H1 (cell line): ENCODE measurements around the gene CD58. TPM values are rescaled to one million over a fixed set of nuclear protein-coding genes. Genes with fewer than 3 reads are reported as not detected.
"Not testable (repeated sequence)": the region's sequence is repeated elsewhere in the genome, so short reads cannot be mapped to it uniquely, and the experiment has no call there.

ENCODE experiments used
- CTCF ChIA-PET: fragments of 300-600 bp; sonication (Branson Sonifier 250); formaldehyde crosslinking; loops from one replicate; lab custom pipeline; 2021; ENCODE audit not compliant: partially characterized antibody; lab: Charles Lee
- POLR2A ChIA-PET: fragments of 300-600 bp; sonication (Branson Sonifier 250); formaldehyde crosslinking; loops from one replicate; lab custom pipeline; 2021; ENCODE audit warnings: inconsistent platforms; ENCODE audit not compliant: partially characterized antibody; lab: Charles Lee
- DNase-seq, 2 experiments: peaks; one replicate each; pipeline versions ENCODE4 v3.0.0 to v3.0.0-alpha.2; 2010 to 2022; ENCODE audit warnings: low spot score in 2 of 2, low read depth in 1 of 2, mixed read lengths in 1 of 2
- FAIRE-seq: peaks from 2 replicates; lab custom pipeline; 2011; peaks lifted over from hg19 to GRCh38; lab: Jason Lieb, UNC
- H2AFZ ChIP-seq: 2 replicates; pipeline ENCODE4 v1.8.1; 2012; ENCODE audit warnings: low read length, inconsistent platforms
- H2AK5ac ChIP-seq: 2 replicates; pipeline ENCODE4 v1.6.1; 2013; ENCODE audit warnings: low read depth, low read length
- H2BK120ac ChIP-seq: replicated peaks from 2 replicates; pipeline ENCODE3; 2013; ENCODE audit warnings: low read depth, low read length, inconsistent platforms
- H2BK12ac ChIP-seq: 2 replicates; pipeline ENCODE4 v1.6.1; 2013; ENCODE audit warnings: low read depth, low read length
- H2BK15ac ChIP-seq: 2 replicates; pipeline ENCODE4 v1.6.1; 2013; ENCODE audit warnings: low read length
- H2BK20ac ChIP-seq: 2 replicates; pipeline ENCODE4 v1.6.1; 2013; ENCODE audit warnings: low read length
- H2BK5ac ChIP-seq: 2 replicates; pipeline ENCODE4 v1.6.1; 2013; ENCODE audit warnings: low read depth, low read length
- H3K14ac ChIP-seq: 2 replicates; pipeline ENCODE4 v1.6.1; 2013; ENCODE audit warnings: inconsistent platforms; ENCODE audit not compliant: insufficient read length
- H3K18ac ChIP-seq: 2 replicates; pipeline ENCODE4 v1.6.1; 2013; ENCODE audit warnings: low read length; ENCODE audit errors: extremely low read depth
- H3K23ac ChIP-seq: 2 replicates; pipeline ENCODE4 v1.6.1; 2013; ENCODE audit warnings: inconsistent platforms; ENCODE audit not compliant: insufficient read length
- H3K23me2 ChIP-seq: 2 replicates; pipeline ENCODE4 v1.6.1; 2013; ENCODE audit warnings: low read depth, low read length
- H3K27ac ChIP-seq: 2 replicates; pipeline ENCODE4 v1.6.1; 2011; ENCODE audit warnings: low read depth, low read length, inconsistent platforms
- H3K27me3 ChIP-seq, 4 experiments: replicated peaks in 1 of 4; 1 replicate in 1 of 4; 2 replicates in 3 of 4; pipeline versions ENCODE4 v1.6.1 to v1.8.1; 2011 to 2013; ENCODE audit warnings: low read length in 3 of 4, mild to moderate bottlenecking in 3 of 4, inconsistent platforms in 2 of 4, mixed read lengths in 2 of 4, moderate library complexity in 1 of 4; ENCODE audit not compliant: control insufficient read depth in 3 of 4, insufficient read depth in 3 of 4; ENCODE audit errors: extremely low read depth in 1 of 4
- H3K36me3 ChIP-seq, 4 experiments: 2 replicates each; pipeline versions ENCODE4 v1.6.1 to v1.8.1; 2011 to 2013; ENCODE audit warnings: mild to moderate bottlenecking in 4 of 4, low read length in 3 of 4, moderate library complexity in 2 of 4, control low read depth in 1 of 4, inconsistent platforms in 1 of 4; ENCODE audit not compliant: insufficient read depth in 4 of 4, control insufficient read depth in 2 of 4
- H3K4ac ChIP-seq: replicated peaks from 2 replicates; pipeline ENCODE3; 2013; ENCODE audit warnings: low read length, low read depth, mixed read lengths, inconsistent platforms; ENCODE audit not compliant: insufficient read length
- H3K4me1 ChIP-seq, 4 experiments: replicated peaks in 1 of 4; 1 replicate in 1 of 4; 2 replicates in 3 of 4; pipeline versions ENCODE4 v1.6.1 to v1.8.1; 2011 to 2013; ENCODE audit warnings: low read length in 3 of 4, inconsistent platforms in 2 of 4, mixed read lengths in 1 of 4; ENCODE audit not compliant: insufficient read depth in 4 of 4, control insufficient read depth in 3 of 4
- H3K4me2 ChIP-seq, 2 experiments: 2 replicates each; pipeline versions ENCODE4 v1.6.1 to v1.8.1; 2011 to 2013; ENCODE audit warnings: low read depth in 2 of 2, low read length in 2 of 2, control low read depth in 1 of 2, inconsistent platforms in 1 of 2, mild to moderate bottlenecking in 1 of 2; ENCODE audit not compliant: insufficient read depth in 1 of 2
- H3K4me3 ChIP-seq, 4 experiments: fragments of 200-600, 300-600 bp in 1 of 4; sonication (generic), shearing (Covaris generic), sonication (Bioruptor Twin) in 1 of 4; 2 replicates each; pipeline versions ENCODE4 v1.5.1 to v1.8.1; 2011 to 2016; ENCODE audit warnings: low read length in 4 of 4, low read depth in 3 of 4, control low read depth in 2 of 4, inconsistent platforms in 2 of 4, mild to moderate bottlenecking in 2 of 4, mixed read lengths in 1 of 4, moderate library complexity in 1 of 4; ENCODE audit not compliant: insufficient read depth in 2 of 4; ENCODE audit errors: extremely low read depth in 1 of 4
- H3K56ac ChIP-seq: replicated peaks from 2 replicates; pipeline ENCODE3; 2013; ENCODE audit warnings: low read depth, mild to moderate bottlenecking, mixed read lengths, low read length, inconsistent platforms; ENCODE audit not compliant: insufficient read length
- H3K79me1 ChIP-seq: 2 replicates; pipeline ENCODE4 v1.6.1; 2013; ENCODE audit warnings: low read depth, low read length, control low read depth
- H3K79me2 ChIP-seq, 2 experiments: 2 replicates each; pipeline versions ENCODE4 v1.6.1 to v1.8.1; 2012 to 2013; ENCODE audit warnings: low read length in 2 of 2, mild to moderate bottlenecking in 2 of 2, inconsistent platforms in 1 of 2; ENCODE audit not compliant: insufficient read depth in 2 of 2, control insufficient read depth in 1 of 2
- H3K9ac ChIP-seq, 4 experiments: replicated peaks in 1 of 4; 1 replicate in 1 of 4; 2 replicates in 3 of 4; pipeline versions ENCODE4 v1.6.1 to v1.8.1; 2011 to 2013; ENCODE audit warnings: low read depth in 3 of 4, low read length in 3 of 4, control low read depth in 2 of 4, mild to moderate bottlenecking in 2 of 4, moderate library complexity in 2 of 4, inconsistent platforms in 1 of 4; ENCODE audit errors: extremely low read depth in 1 of 4
- H3K9me3 ChIP-seq, 2 experiments: 2 replicates each; pipeline versions ENCODE4 v1.6.1 to v1.8.1; 2012 to 2013; ENCODE audit warnings: mild to moderate bottlenecking in 2 of 2, moderate library complexity in 2 of 2, control low read depth in 1 of 2, inconsistent platforms in 1 of 2, low read depth in 1 of 2, low read length in 1 of 2, mixed read lengths in 1 of 2; ENCODE audit not compliant: insufficient read depth in 2 of 2
- H4K20me1 ChIP-seq, 2 experiments: replicated peaks in 1 of 2; 2 replicates each; pipeline versions ENCODE3 to v1.8.1; 2011 to 2013; ENCODE audit warnings: inconsistent platforms in 2 of 2, low read length in 2 of 2, mild to moderate bottlenecking in 1 of 2; ENCODE audit not compliant: insufficient read depth in 2 of 2, control insufficient read depth in 1 of 2
- H4K5ac ChIP-seq: 2 replicates; pipeline ENCODE4 v1.6.1; 2013; ENCODE audit warnings: low read length, low read depth, mixed read lengths, inconsistent platforms; ENCODE audit not compliant: insufficient read length
- H4K8ac ChIP-seq: 2 replicates; pipeline ENCODE4 v1.8.0; 2013; ENCODE audit warnings: mild to moderate bottlenecking, moderate library complexity, low read length, inconsistent platforms; ENCODE audit not compliant: insufficient read depth; ENCODE audit errors: extremely low read depth
- H4K91ac ChIP-seq: replicated peaks from 2 replicates; pipeline ENCODE3; 2013; ENCODE audit warnings: low read length, mixed read lengths, inconsistent platforms; ENCODE audit not compliant: insufficient read length
- WGBS, 2 experiments: shearing (Covaris generic) in 1 of 2; methylation state at CpG; one replicate each; pipeline versions ENCODE4 v1.1.6 to v1.1.7; 2013 to 2015; ENCODE audit warnings: low lambda C conversion rate in 2 of 2, mixed read lengths in 2 of 2, inconsistent platforms in 1 of 2, low coverage in 1 of 2, missing lambda C conversion rate in 1 of 2; ENCODE audit not compliant: insufficient replicate concordance in 2 of 2, insufficient coverage in 1 of 2, insufficient read length in 1 of 2; ENCODE audit errors: extremely low coverage in 1 of 2, missing lambda C conversion rate in 1 of 2; 5-methylcytosine and 5-hydroxymethylcytosine counted together
- polyA plus RNA-seq, 7 experiments: library from polyadenylated mRNA; depleted of rRNA in 3 of 7; stranded (reverse) in 5 of 7; unstranded in 2 of 7; fragments of >200 nt in 5 of 7; fragments of 200-250 nt in 2 of 7; gene quantifications; 1 replicate in 5 of 7; 2 replicates in 1 of 7; 4 replicates in 1 of 7; pipeline versions ENCODE4 v1.2.1 to v1.2.3, GENCODE V29; 2011 to 2013; ENCODE audit warnings: missing spikeins in 2 of 7, mixed read lengths in 2 of 7
- total RNA-seq: library from RNA; stranded (reverse); fragmentation: NEBNext Ultra II Directional; extraction: Animal tissue kit (Norgen Biotek cat#: 25700); gene quantifications from 2 replicates; pipeline ENCODE4 v1.2.1, GENCODE V29; 2021

Gene CD58
- total and polyA plus RNA-seq, 2 of the 8 experiments (the other 6 are each of a cell fraction or from before 2014, with no cell fraction given): 5.3 to 5.5 TPM

GRCh38 chr1:116604408-116604807 is 33.6 kb upstream of the CD58 start:
- H2BK5ac ChIP-seq, H3K9me3 ChIP-seq, H3K4me1 ChIP-seq, H2BK120ac ChIP-seq, H3K14ac ChIP-seq, DNase-seq, H3K18ac ChIP-seq, POLR2A ChIA-PET, H2AK5ac ChIP-seq, H3K79me1 ChIP-seq, H3K9ac ChIP-seq, H2BK12ac ChIP-seq, H4K91ac ChIP-seq, H2BK15ac ChIP-seq, H3K27ac ChIP-seq, H4K20me1 ChIP-seq, H3K27me3 ChIP-seq, H2BK20ac ChIP-seq, H3K4me2 ChIP-seq, H2AFZ ChIP-seq, H4K8ac ChIP-seq, H3K23me2 ChIP-seq, H3K36me3 ChIP-seq, H3K56ac ChIP-seq, H3K4me3 ChIP-seq, H3K4ac ChIP-seq, H4K5ac ChIP-seq, FAIRE-seq, H3K23ac ChIP-seq, H3K79me2 ChIP-seq: not testable (repeated sequence)
- CTCF ChIA-PET: interaction anchor here (1.5 kb wide), 1 partner anchor 9 kb away, joined by 5 read pairs; no protein-coding TSS in a partner anchor
- 81% methylated on average over 6 of the region's 6 CpGs; no CpG with 5 or more reads in 1 of the 2 experiments for WGBS, 2 experiments

GRCh38 chr1:116603646-116604045 is 32.8 kb upstream of the CD58 start:
- H3K79me2 ChIP-seq, H3K9ac ChIP-seq, H3K56ac ChIP-seq, DNase-seq, H3K79me1 ChIP-seq, FAIRE-seq, H3K23me2 ChIP-seq, H3K4ac ChIP-seq, H3K36me3 ChIP-seq, H3K18ac ChIP-seq, H4K8ac ChIP-seq, H2BK15ac ChIP-seq, H3K4me2 ChIP-seq, H4K91ac ChIP-seq, H4K5ac ChIP-seq, H4K20me1 ChIP-seq, H2AK5ac ChIP-seq, H3K9me3 ChIP-seq, POLR2A ChIA-PET, H2BK5ac ChIP-seq, H3K23ac ChIP-seq, H3K27ac ChIP-seq, H3K27me3 ChIP-seq, H3K4me1 ChIP-seq, H3K4me3 ChIP-seq, H3K14ac ChIP-seq, H2BK120ac ChIP-seq, H2AFZ ChIP-seq, H2BK20ac ChIP-seq, H2BK12ac ChIP-seq: not testable (repeated sequence)
- whole genome bisulfite sequencing, 2 experiments: 93% methylated on average over 17 of the region's 21 CpGs; no CpG with 5 or more reads in 1 of the 2 experiments
- CTCF ChIA-PET: interaction anchor here (1.5 kb wide), 1 partner anchor 8 kb away, joined by 5 read pairs; no protein-coding TSS in a partner anchor
